H1 (cell line): ENCODE data around the gene CPM. TPM values are rescaled to one million over a fixed set of nuclear protein-coding genes. Genes with fewer than 3 reads are reported as not detected.

Experiments
- CTCF ChIA-PET: fragments of 300-600 bp; sonication (Branson Sonifier 250); formaldehyde crosslinking; loops from one replicate; lab custom pipeline; 2021; ENCODE audit not compliant: partially characterized antibody; lab: Charles Lee
- POLR2A ChIA-PET: fragments of 300-600 bp; sonication (Branson Sonifier 250); formaldehyde crosslinking; loops from one replicate; lab custom pipeline; 2021; ENCODE audit warnings: inconsistent platforms; ENCODE audit not compliant: partially characterized antibody; lab: Charles Lee
- DNase-seq, 2 experiments: peaks; one replicate each; pipeline versions ENCODE4 v3.0.0 to v3.0.0-alpha.2; 2010 to 2022; ENCODE audit warnings: low spot score in 2 of 2, low read depth in 1 of 2, mixed read lengths in 1 of 2
- FAIRE-seq: peaks from 2 replicates; lab custom pipeline; 2011; peaks lifted over from hg19 to GRCh38; lab: Jason Lieb, UNC
- H2AFZ ChIP-seq: 2 replicates; pipeline ENCODE4 v1.8.1; 2012; ENCODE audit warnings: low read length, inconsistent platforms
- H2AK5ac ChIP-seq: 2 replicates; pipeline ENCODE4 v1.6.1; 2013; ENCODE audit warnings: low read depth, low read length
- H2BK120ac ChIP-seq: replicated peaks from 2 replicates; pipeline ENCODE3; 2013; ENCODE audit warnings: low read depth, low read length, inconsistent platforms
- H2BK12ac ChIP-seq: 2 replicates; pipeline ENCODE4 v1.6.1; 2013; ENCODE audit warnings: low read depth, low read length
- H2BK15ac ChIP-seq: 2 replicates; pipeline ENCODE4 v1.6.1; 2013; ENCODE audit warnings: low read length
- H2BK20ac ChIP-seq: 2 replicates; pipeline ENCODE4 v1.6.1; 2013; ENCODE audit warnings: low read length
- H2BK5ac ChIP-seq: 2 replicates; pipeline ENCODE4 v1.6.1; 2013; ENCODE audit warnings: low read depth, low read length
- H3K14ac ChIP-seq: 2 replicates; pipeline ENCODE4 v1.6.1; 2013; ENCODE audit warnings: inconsistent platforms; ENCODE audit not compliant: insufficient read length
- H3K18ac ChIP-seq: 2 replicates; pipeline ENCODE4 v1.6.1; 2013; ENCODE audit warnings: low read length; ENCODE audit errors: extremely low read depth
- H3K23ac ChIP-seq: 2 replicates; pipeline ENCODE4 v1.6.1; 2013; ENCODE audit warnings: inconsistent platforms; ENCODE audit not compliant: insufficient read length
- H3K23me2 ChIP-seq: 2 replicates; pipeline ENCODE4 v1.6.1; 2013; ENCODE audit warnings: low read depth, low read length
- H3K27ac ChIP-seq: 2 replicates; pipeline ENCODE4 v1.6.1; 2011; ENCODE audit warnings: low read depth, low read length, inconsistent platforms
- H3K27me3 ChIP-seq, 4 experiments: replicated peaks in 1 of 4; 1 replicate in 1 of 4; 2 replicates in 3 of 4; pipeline versions ENCODE4 v1.6.1 to v1.8.1; 2011 to 2013; ENCODE audit warnings: low read length in 3 of 4, mild to moderate bottlenecking in 3 of 4, inconsistent platforms in 2 of 4, mixed read lengths in 2 of 4, moderate library complexity in 1 of 4; ENCODE audit not compliant: control insufficient read depth in 3 of 4, insufficient read depth in 3 of 4; ENCODE audit errors: extremely low read depth in 1 of 4
- H3K36me3 ChIP-seq, 4 experiments: 2 replicates each; pipeline versions ENCODE4 v1.6.1 to v1.8.1; 2011 to 2013; ENCODE audit warnings: mild to moderate bottlenecking in 4 of 4, low read length in 3 of 4, moderate library complexity in 2 of 4, control low read depth in 1 of 4, inconsistent platforms in 1 of 4; ENCODE audit not compliant: insufficient read depth in 4 of 4, control insufficient read depth in 2 of 4
- H3K4ac ChIP-seq: replicated peaks from 2 replicates; pipeline ENCODE3; 2013; ENCODE audit warnings: low read length, low read depth, mixed read lengths, inconsistent platforms; ENCODE audit not compliant: insufficient read length
- H3K4me1 ChIP-seq, 4 experiments: replicated peaks in 1 of 4; 1 replicate in 1 of 4; 2 replicates in 3 of 4; pipeline versions ENCODE4 v1.6.1 to v1.8.1; 2011 to 2013; ENCODE audit warnings: low read length in 3 of 4, inconsistent platforms in 2 of 4, mixed read lengths in 1 of 4; ENCODE audit not compliant: insufficient read depth in 4 of 4, control insufficient read depth in 3 of 4
- H3K4me2 ChIP-seq, 2 experiments: 2 replicates each; pipeline versions ENCODE4 v1.6.1 to v1.8.1; 2011 to 2013; ENCODE audit warnings: low read depth in 2 of 2, low read length in 2 of 2, control low read depth in 1 of 2, inconsistent platforms in 1 of 2, mild to moderate bottlenecking in 1 of 2; ENCODE audit not compliant: insufficient read depth in 1 of 2
- H3K4me3 ChIP-seq, 4 experiments: fragments of 200-600, 300-600 bp in 1 of 4; sonication (generic), shearing (Covaris generic), sonication (Bioruptor Twin) in 1 of 4; 2 replicates each; pipeline versions ENCODE4 v1.5.1 to v1.8.1; 2011 to 2016; ENCODE audit warnings: low read length in 4 of 4, low read depth in 3 of 4, control low read depth in 2 of 4, inconsistent platforms in 2 of 4, mild to moderate bottlenecking in 2 of 4, mixed read lengths in 1 of 4, moderate library complexity in 1 of 4; ENCODE audit not compliant: insufficient read depth in 2 of 4; ENCODE audit errors: extremely low read depth in 1 of 4
- H3K56ac ChIP-seq: replicated peaks from 2 replicates; pipeline ENCODE3; 2013; ENCODE audit warnings: low read depth, mild to moderate bottlenecking, mixed read lengths, low read length, inconsistent platforms; ENCODE audit not compliant: insufficient read length
- H3K79me1 ChIP-seq: 2 replicates; pipeline ENCODE4 v1.6.1; 2013; ENCODE audit warnings: low read depth, low read length, control low read depth
- H3K79me2 ChIP-seq, 2 experiments: 2 replicates each; pipeline versions ENCODE4 v1.6.1 to v1.8.1; 2012 to 2013; ENCODE audit warnings: low read length in 2 of 2, mild to moderate bottlenecking in 2 of 2, inconsistent platforms in 1 of 2; ENCODE audit not compliant: insufficient read depth in 2 of 2, control insufficient read depth in 1 of 2
- H3K9ac ChIP-seq, 4 experiments: replicated peaks in 1 of 4; 1 replicate in 1 of 4; 2 replicates in 3 of 4; pipeline versions ENCODE4 v1.6.1 to v1.8.1; 2011 to 2013; ENCODE audit warnings: low read depth in 3 of 4, low read length in 3 of 4, control low read depth in 2 of 4, mild to moderate bottlenecking in 2 of 4, moderate library complexity in 2 of 4, inconsistent platforms in 1 of 4; ENCODE audit errors: extremely low read depth in 1 of 4
- H3K9me3 ChIP-seq, 2 experiments: 2 replicates each; pipeline versions ENCODE4 v1.6.1 to v1.8.1; 2012 to 2013; ENCODE audit warnings: mild to moderate bottlenecking in 2 of 2, moderate library complexity in 2 of 2, control low read depth in 1 of 2, inconsistent platforms in 1 of 2, low read depth in 1 of 2, low read length in 1 of 2, mixed read lengths in 1 of 2; ENCODE audit not compliant: insufficient read depth in 2 of 2
- H4K20me1 ChIP-seq, 2 experiments: replicated peaks in 1 of 2; 2 replicates each; pipeline versions ENCODE3 to v1.8.1; 2011 to 2013; ENCODE audit warnings: inconsistent platforms in 2 of 2, low read length in 2 of 2, mild to moderate bottlenecking in 1 of 2; ENCODE audit not compliant: insufficient read depth in 2 of 2, control insufficient read depth in 1 of 2
- H4K5ac ChIP-seq: 2 replicates; pipeline ENCODE4 v1.6.1; 2013; ENCODE audit warnings: low read length, low read depth, mixed read lengths, inconsistent platforms; ENCODE audit not compliant: insufficient read length
- H4K8ac ChIP-seq: 2 replicates; pipeline ENCODE4 v1.8.0; 2013; ENCODE audit warnings: mild to moderate bottlenecking, moderate library complexity, low read length, inconsistent platforms; ENCODE audit not compliant: insufficient read depth; ENCODE audit errors: extremely low read depth
- H4K91ac ChIP-seq: replicated peaks from 2 replicates; pipeline ENCODE3; 2013; ENCODE audit warnings: low read length, mixed read lengths, inconsistent platforms; ENCODE audit not compliant: insufficient read length
- BRCA1 ChIP-seq: IDR thresholded peaks from 2 replicates; pipeline ENCODE4 v1.6.1; 2012; ENCODE audit warnings: low read depth, low read length, improper control_type of control experiment
- CBX5 ChIP-seq: fragments of 300-800, 300-1000 bp; sonication (generic); IDR thresholded peaks from 2 replicates; pipeline ENCODE4 v1.7.1; 2016; ENCODE audit warnings: antibody characterized with exemption, low read length, low read depth
- CTBP2 ChIP-seq: IDR thresholded peaks from 2 replicates; pipeline ENCODE4 v1.7.0; 2011; ENCODE audit warnings: borderline replicate concordance, mild to moderate bottlenecking, moderate library complexity, mixed read lengths, low read length; ENCODE audit not compliant: insufficient read depth, insufficient read length
- EGR1 ChIP-seq: IDR thresholded peaks from 2 replicates; pipeline ENCODE4 v1.6.1; 2011; ENCODE audit warnings: low read depth, low read length, borderline replicate concordance
- GTF2F1 ChIP-seq: IDR thresholded peaks from 2 replicates; pipeline ENCODE4 v1.6.1; 2012; ENCODE audit warnings: low read depth, low read length, improper control_type of control experiment, borderline replicate concordance
- HDAC6 ChIP-seq: IDR thresholded peaks from one replicate; pipeline ENCODE4 v1.7.1; 2012; ENCODE audit warnings: low read depth, mild to moderate bottlenecking, inconsistent platforms, low read length, moderate library complexity
- KDM4A ChIP-seq: IDR thresholded peaks from one replicate; pipeline ENCODE4 v1.7.1; 2012; ENCODE audit warnings: low read depth, mild to moderate bottlenecking, moderate library complexity, low read length, inconsistent platforms; ENCODE audit not compliant: severe bottlenecking
- POLR2AphosphoS5 ChIP-seq: IDR thresholded peaks from 2 replicates; pipeline ENCODE4 v1.6.1; 2011; ENCODE audit warnings: low read depth, low read length
- POU5F1 ChIP-seq: IDR thresholded peaks from 2 replicates; pipeline ENCODE4 v1.6.1; 2011; ENCODE audit warnings: low read depth, mild to moderate bottlenecking, low read length, moderate library complexity
- RAD21 ChIP-seq, 2 experiments: IDR thresholded peaks in 1 of 2; conservative IDR thresholded peaks in 1 of 2; 2 replicates each; pipeline ENCODE4 v1.6.1; 2011; ENCODE audit warnings: low read depth in 2 of 2, low read length in 2 of 2, improper control_type of control experiment in 1 of 2, inconsistent platforms in 1 of 2, mild to moderate bottlenecking in 1 of 2, moderate library complexity in 1 of 2
- RXRA ChIP-seq: IDR thresholded peaks from 2 replicates; pipeline ENCODE4 v1.6.1; 2011; ENCODE audit warnings: low read depth, mild to moderate bottlenecking, low read length, moderate library complexity; ENCODE audit not compliant: insufficient read depth
- SP2 ChIP-seq: IDR thresholded peaks from 2 replicates; pipeline ENCODE4 v1.6.1; 2012; ENCODE audit warnings: mild to moderate bottlenecking, low read length, inconsistent platforms
- SP4 ChIP-seq: IDR thresholded peaks from 2 replicates; pipeline ENCODE4 v1.6.1; 2012; ENCODE audit warnings: low read length, inconsistent platforms
- SRF ChIP-seq: IDR thresholded peaks from 2 replicates; pipeline ENCODE4 v1.6.1; 2011; ENCODE audit warnings: mild to moderate bottlenecking, low read depth, low read length, moderate library complexity
- TAF1 ChIP-seq: IDR thresholded peaks from 2 replicates; pipeline ENCODE4 v1.6.1; 2011; ENCODE audit warnings: mild to moderate bottlenecking, low read depth, low read length
- TEAD4 ChIP-seq: IDR thresholded peaks from 2 replicates; pipeline ENCODE4 v1.6.1; 2012; ENCODE audit warnings: low read depth, low read length, inconsistent platforms, mixed read lengths
- WGBS, 2 experiments: shearing (Covaris generic) in 1 of 2; methylation state at CpG; one replicate each; pipeline versions ENCODE4 v1.1.6 to v1.1.7; 2013 to 2015; ENCODE audit warnings: low lambda C conversion rate in 2 of 2, mixed read lengths in 2 of 2, inconsistent platforms in 1 of 2, low coverage in 1 of 2, missing lambda C conversion rate in 1 of 2; ENCODE audit not compliant: insufficient replicate concordance in 2 of 2, insufficient coverage in 1 of 2, insufficient read length in 1 of 2; ENCODE audit errors: extremely low coverage in 1 of 2, missing lambda C conversion rate in 1 of 2; 5-methylcytosine and 5-hydroxymethylcytosine counted together
- polyA plus RNA-seq, 7 experiments: library from polyadenylated mRNA; depleted of rRNA in 3 of 7; stranded (reverse) in 5 of 7; unstranded in 2 of 7; fragments of >200 nt in 5 of 7; fragments of 200-250 nt in 2 of 7; gene quantifications; 1 replicate in 5 of 7; 2 replicates in 1 of 7; 4 replicates in 1 of 7; pipeline versions ENCODE4 v1.2.1 to v1.2.3, GENCODE V29; 2011 to 2013; ENCODE audit warnings: missing spikeins in 2 of 7, mixed read lengths in 2 of 7
- total RNA-seq: library from RNA; stranded (reverse); fragmentation: NEBNext Ultra II Directional; extraction: Animal tissue kit (Norgen Biotek cat#: 25700); gene quantifications from 2 replicates; pipeline ENCODE4 v1.2.1, GENCODE V29; 2021

The CPM gene
- total and polyA plus RNA-seq, 2 of the 8 experiments (the other 6 are each of a cell fraction or from before 2014, with no cell fraction given), result 0.33 to 3.1 TPM

- WGBS, 2 experiments, result 85% methylated on average over 2 of the region's 2 CpGs; no CpG with 5 or more reads in 1 of the 2 experiments
- Histone ChIP-seq H2BK20ac (no peak overlapping the region), H2BK120ac (no peak overlapping the region), H2BK12ac (no peak overlapping the region), H3K9ac (no peak overlapping the region), H3K79me1 (no peaks in the 10 kb centered on the region), H3K36me3 (no peaks in the 10 kb centered on the region), H4K91ac (no peak overlapping the region), H3K4me3 (no peak overlapping the region), H3K27me3 (no peaks in the 10 kb centered on the region), H2AK5ac (no peak overlapping the region), H3K4me1 (no peaks in the 10 kb centered on the region; a peak in 1 of 7 replicates), H3K4ac (no peak overlapping the region), H3K4me2 (no peak overlapping the region), H3K9me3 (peaks cover 11 to 14% of the 10 kb centered on the region in 2 experiments), H3K27ac (no peak overlapping the region), H4K5ac (no peak overlapping the region), H2BK5ac (no peak overlapping the region), H3K18ac (no peak overlapping the region), H2BK15ac (no peak overlapping the region), H2AFZ (no peak overlapping the region), H3K23me2 (no peaks in the 10 kb centered on the region), H3K56ac (no peak overlapping the region), H4K8ac (no peak overlapping the region), H3K14ac (no peak overlapping the region), H3K79me2 (no peaks in the 10 kb centered on the region), H4K20me1 (no peaks in the 10 kb centered on the region), H3K23ac (no peak overlapping the region)
- CTCF ChIA-PET, result no interaction called here
- DNase-seq (no peak), FAIRE-seq (no peak)
- POLR2A ChIA-PET, result no interaction called here
- TF ChIP-seq SRF, result no peak
- no peak for TF ChIP-seq POU5F1
- no peak for TF ChIP-seq POLR2AphosphoS5
- TF ChIP-seq CTBP2, result no peak
- no peak for TF ChIP-seq RAD21 (IDR thresholded peaks at IDR 0.05 in 1 of 2, conservative IDR thresholded peaks at IDR 0.05 in 1 of 2; ENCODE audit: low read depth in 2 of 2, low read length in 2 of 2)
- no peak for TF ChIP-seq KDM4A
- TF ChIP-seq TEAD4, result no peak
- TF ChIP-seq RXRA, result no peak
- no peak for TF ChIP-seq EGR1
- TF ChIP-seq GTF2F1, result no peak
- TF ChIP-seq SP2, result no peak
- TF ChIP-seq TAF1, result no peak
- TF ChIP-seq BRCA1, result no peak
- no peak for TF ChIP-seq CBX5
- TF ChIP-seq HDAC6, result no peak
- no peak for TF ChIP-seq SP4
These were observed 20.6 kb upstream of the CPM start for GRCh38 chr12:68953536-68953935.
